ENCODE results near the gene PDE5A. TPM values are rescaled to one million over a fixed set of nuclear protein-coding genes. Genes with fewer than 3 reads are reported as not detected.

Gene PDE5A
- polyA plus RNA-seq, 2 donors = 1.8 to 4.3 TPM

DNA sequence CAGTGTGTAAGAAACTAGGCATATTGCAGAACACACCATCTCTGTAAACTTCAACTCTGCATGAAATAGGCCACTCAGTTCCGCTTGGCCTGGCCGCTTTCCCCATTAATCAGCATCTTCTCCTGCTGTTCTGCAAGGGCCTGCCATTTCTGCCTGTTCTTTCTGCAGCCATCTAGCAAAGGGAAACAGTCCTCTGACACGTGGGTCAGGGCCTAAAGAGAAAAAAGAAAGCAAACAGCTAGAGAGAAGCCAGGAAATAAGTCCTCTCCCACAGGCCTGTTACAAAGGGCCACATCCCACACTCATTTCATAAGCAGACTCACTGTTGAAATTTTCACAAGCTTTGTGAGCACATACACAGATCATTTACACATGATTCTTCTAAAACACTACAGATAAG is 130.1 kb downstream of the PDE5A start:
- no peak overlapping the region for H3K4me3 ChIP-seq (ENCODE audit: low read depth in 1 of 2, low read length in 2 of 2)
- peaks cover 0 to 4% of the 10 kb centered on the region in 2 donors for H3K36me3 ChIP-seq (ENCODE audit: control insufficient read depth in 2 of 2, insufficient read depth in 2 of 2, low read length in 1 of 2)
- no peak overlapping the region for H3K27ac ChIP-seq (ENCODE audit: low read depth in 2 of 2, low read length in 1 of 2)
- no peaks in the 10 kb centered on the region for H3K9me3 ChIP-seq (ENCODE audit: control insufficient read depth in 2 of 2, insufficient read depth in 1 of 2, low read depth in 1 of 2, low read length in 1 of 2)
- 69 to 74% methylated on average over 3 of the region's 3 CpGs for whole genome bisulfite sequencing, 2 donors
- no peaks in the 10 kb centered on the region for H3K27me3 ChIP-seq (ENCODE audit: control insufficient read depth in 1 of 2, insufficient read depth in 2 of 2, low read length in 2 of 2)
- no peaks in the 10 kb centered on the region for H3K4me1 ChIP-seq (ENCODE audit: control insufficient read depth in 2 of 2, insufficient read depth in 2 of 2, low read length in 1 of 2)

GRCh38 chr4:119493886-119494285 is 134.7 kb downstream of the PDE5A start:
- WGBS, 2 donors = 94 to 98% methylated on average over 1 of the region's 1 CpG
- H3K27ac ChIP-seq (ENCODE audit: low read depth in 2 of 2, low read length in 1 of 2) = no peak overlapping the region
- no peak overlapping the region for H3K4me3 ChIP-seq (ENCODE audit: low read depth in 1 of 2, low read length in 2 of 2)
- H3K27me3 ChIP-seq (ENCODE audit: control insufficient read depth in 1 of 2, insufficient read depth in 2 of 2, low read length in 2 of 2) = no peaks in the 10 kb centered on the region
- no peaks in the 10 kb centered on the region for H3K4me1 ChIP-seq (ENCODE audit: control insufficient read depth in 2 of 2, insufficient read depth in 2 of 2, low read length in 1 of 2)
- H3K36me3 ChIP-seq (ENCODE audit: control insufficient read depth in 2 of 2, insufficient read depth in 2 of 2, low read length in 1 of 2) = peaks cover 0 to 4% of the 10 kb centered on the region in 2 donors
- no peaks in the 10 kb centered on the region for H3K9me3 ChIP-seq (ENCODE audit: control insufficient read depth in 2 of 2, insufficient read depth in 1 of 2, low read depth in 1 of 2, low read length in 1 of 2)

GRCh38 chr4:119493419-119493818 is 135.2 kb downstream of the PDE5A start:
- Histone ChIP-seq H3K9me3 (ENCODE audit: control insufficient read depth in 2 of 2, insufficient read depth in 1 of 2, low read depth in 1 of 2, low read length in 1 of 2) (no peaks in the 10 kb centered on the region), H3K27me3 (ENCODE audit: control insufficient read depth in 1 of 2, insufficient read depth in 2 of 2, low read length in 2 of 2) (no peaks in the 10 kb centered on the region), H3K4me3 (ENCODE audit: low read depth in 1 of 2, low read length in 2 of 2) (no peak overlapping the region), H3K4me1 (ENCODE audit: control insufficient read depth in 2 of 2, insufficient read depth in 2 of 2, low read length in 1 of 2) (no peaks in the 10 kb centered on the region), H3K27ac (ENCODE audit: low read depth in 2 of 2, low read length in 1 of 2) (no peak overlapping the region), H3K36me3 (ENCODE audit: control insufficient read depth in 2 of 2, insufficient read depth in 2 of 2, low read length in 1 of 2) (peaks cover 0 to 4% of the 10 kb centered on the region in 2 donors)
- WGBS, 2 donors = 88 to 90% methylated on average over 1 of the region's 1 CpG

DNA sequence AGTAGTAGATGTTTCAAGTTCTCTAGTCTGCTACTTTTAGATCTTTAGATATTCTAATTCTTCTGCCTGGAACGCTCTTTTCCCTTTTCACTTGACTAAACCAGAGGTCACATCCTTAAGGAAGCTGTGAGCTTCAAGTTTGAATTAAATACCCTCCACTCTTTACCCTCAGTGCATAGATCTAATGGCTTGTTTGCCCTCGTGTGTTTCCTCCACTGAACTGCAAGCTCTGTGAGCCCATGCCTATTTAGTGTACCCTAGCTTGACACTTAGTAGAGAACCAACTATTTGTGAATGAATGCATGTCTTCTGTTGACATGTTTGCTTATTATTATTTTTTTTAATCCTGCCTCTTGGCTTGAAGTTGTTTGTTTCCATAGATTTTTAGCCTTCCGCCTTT is 138.3 kb downstream of the PDE5A start:
- no peaks in the 10 kb centered on the region for H3K9me3 ChIP-seq (ENCODE audit: control insufficient read depth in 2 of 2, insufficient read depth in 1 of 2, low read depth in 1 of 2, low read length in 1 of 2)
- WGBS, 2 donors = 55 to 61% methylated on average over 3 of the region's 3 CpGs
- no peaks in the 10 kb centered on the region for H3K27me3 ChIP-seq (ENCODE audit: control insufficient read depth in 1 of 2, insufficient read depth in 2 of 2, low read length in 2 of 2)
- peaks cover 0 to 4% of the 10 kb centered on the region in 2 donors for H3K36me3 ChIP-seq (ENCODE audit: control insufficient read depth in 2 of 2, insufficient read depth in 2 of 2, low read length in 1 of 2)
- H3K27ac ChIP-seq (ENCODE audit: low read depth in 2 of 2, low read length in 1 of 2) = no peak overlapping the region
- no peaks in the 10 kb centered on the region for H3K4me1 ChIP-seq (ENCODE audit: control insufficient read depth in 2 of 2, insufficient read depth in 2 of 2, low read length in 1 of 2)
- no peak overlapping the region for H3K4me3 ChIP-seq (ENCODE audit: low read depth in 1 of 2, low read length in 2 of 2)

- WGBS, 2 donors = 74 to 83% methylated on average over 3 of the region's 3 CpGs
- Histone ChIP-seq H3K4me1 (ENCODE audit: control insufficient read depth in 2 of 2, insufficient read depth in 2 of 2, low read length in 1 of 2) (no peaks in the 10 kb centered on the region), H3K9me3 (ENCODE audit: control insufficient read depth in 2 of 2, insufficient read depth in 1 of 2, low read depth in 1 of 2, low read length in 1 of 2) (no peaks in the 10 kb centered on the region), H3K27ac (ENCODE audit: low read depth in 2 of 2, low read length in 1 of 2) (no peak overlapping the region), H3K36me3 (ENCODE audit: control insufficient read depth in 2 of 2, insufficient read depth in 2 of 2, low read length in 1 of 2) (peaks cover 0 to 4% of the 10 kb centered on the region in 2 donors), H3K4me3 (ENCODE audit: low read depth in 1 of 2, low read length in 2 of 2) (no peak overlapping the region), H3K27me3 (ENCODE audit: control insufficient read depth in 1 of 2, insufficient read depth in 2 of 2, low read length in 2 of 2) (no peaks in the 10 kb centered on the region)
These were observed 139.3 kb downstream of the PDE5A start for GRCh38 chr4:119489305-119489704.

- 93 to 98% methylated on average over 1 of the region's 1 CpG for WGBS, 2 donors
- Histone ChIP-seq H3K36me3 (ENCODE audit: control insufficient read depth in 2 of 2, insufficient read depth in 2 of 2, low read length in 1 of 2) (peaks cover 2 to 11% of the 10 kb centered on the region in 2 donors), H3K4me3 (ENCODE audit: low read depth in 1 of 2, low read length in 2 of 2) (no peak overlapping the region), H3K27me3 (ENCODE audit: control insufficient read depth in 1 of 2, insufficient read depth in 2 of 2, low read length in 2 of 2) (no peaks in the 10 kb centered on the region), H3K9me3 (ENCODE audit: control insufficient read depth in 2 of 2, insufficient read depth in 1 of 2, low read depth in 1 of 2, low read length in 1 of 2) (peaks cover 0 to 2% of the 10 kb centered on the region in 2 donors), H3K4me1 (ENCODE audit: control insufficient read depth in 2 of 2, insufficient read depth in 2 of 2, low read length in 1 of 2) (no peaks in the 10 kb centered on the region), H3K27ac (ENCODE audit: low read depth in 2 of 2, low read length in 1 of 2) (no peak overlapping the region)
These were observed 148.3 kb downstream of the PDE5A start for GRCh38 chr4:119480331-119480730.

DNA sequence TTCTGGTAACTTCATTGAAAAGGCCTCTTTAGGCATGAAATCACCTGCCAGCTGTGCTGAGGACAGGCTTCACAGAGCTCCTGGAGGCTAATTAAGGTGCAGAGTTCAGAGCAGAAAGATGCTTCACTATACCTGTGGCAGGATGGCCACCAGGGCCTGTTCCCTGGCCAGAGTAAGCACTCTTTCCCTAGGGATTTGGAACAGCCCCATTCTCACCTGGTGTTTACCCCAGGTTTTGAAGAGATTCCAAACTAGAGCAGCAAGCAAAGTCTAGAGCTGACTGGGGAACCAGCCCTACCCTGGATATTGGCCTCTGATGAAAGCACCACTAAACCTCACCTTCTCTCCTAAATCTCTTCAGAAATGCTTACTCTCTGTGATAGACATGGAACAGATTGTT is 148.8 kb downstream of the PDE5A start:
- no peaks in the 10 kb centered on the region for H3K27me3 ChIP-seq (ENCODE audit: control insufficient read depth in 1 of 2, insufficient read depth in 2 of 2, low read length in 2 of 2)
- no peak overlapping the region for H3K4me3 ChIP-seq (ENCODE audit: low read depth in 1 of 2, low read length in 2 of 2)
- peaks cover 0 to 2% of the 10 kb centered on the region in 2 donors for H3K9me3 ChIP-seq (ENCODE audit: control insufficient read depth in 2 of 2, insufficient read depth in 1 of 2, low read depth in 1 of 2, low read length in 1 of 2)
- no peak overlapping the region for H3K27ac ChIP-seq (ENCODE audit: low read depth in 2 of 2, low read length in 1 of 2)
- peaks cover 2 to 11% of the 10 kb centered on the region in 2 donors for H3K36me3 ChIP-seq (ENCODE audit: control insufficient read depth in 2 of 2, insufficient read depth in 2 of 2, low read length in 1 of 2)
- no peaks in the 10 kb centered on the region for H3K4me1 ChIP-seq (ENCODE audit: control insufficient read depth in 2 of 2, insufficient read depth in 2 of 2, low read length in 1 of 2)

GRCh38 chr4:119479180-119479808 is 149.3 kb downstream of the PDE5A start:
- WGBS, 2 donors = 93 to 95% methylated on average over 2 of the region's 2 CpGs
- Histone ChIP-seq H3K27ac (ENCODE audit: low read depth in 2 of 2, low read length in 1 of 2) (no peak overlapping the region), H3K4me1 (ENCODE audit: control insufficient read depth in 2 of 2, insufficient read depth in 2 of 2, low read length in 1 of 2) (no peaks in the 10 kb centered on the region)

GRCh38 chr4:119478446-119479179 is 150.0 kb downstream of the PDE5A start:
- Histone ChIP-seq H3K36me3 (ENCODE audit: control insufficient read depth in 2 of 2, insufficient read depth in 2 of 2, low read length in 1 of 2) (peaks cover 2 to 11% of the 10 kb centered on the region in 2 donors), H3K27ac (ENCODE audit: low read depth in 2 of 2, low read length in 1 of 2) (no peak overlapping the region), H3K27me3 (ENCODE audit: control insufficient read depth in 1 of 2, insufficient read depth in 2 of 2, low read length in 2 of 2) (no peaks in the 10 kb centered on the region), H3K9me3 (ENCODE audit: control insufficient read depth in 2 of 2, insufficient read depth in 1 of 2, low read depth in 1 of 2, low read length in 1 of 2) (peaks cover 0 to 2% of the 10 kb centered on the region in 2 donors), H3K4me3 (ENCODE audit: low read depth in 1 of 2, low read length in 2 of 2) (no peak overlapping the region), H3K4me1 (ENCODE audit: control insufficient read depth in 2 of 2, insufficient read depth in 2 of 2, low read length in 1 of 2) (no peaks in the 10 kb centered on the region)

More at GRCh38 chr4:119479180-119479808, 149.3 kb downstream of the PDE5A start:
- H3K4me3 ChIP-seq (ENCODE audit: low read depth in 1 of 2, low read length in 2 of 2) = no peak overlapping the region
- H3K36me3 ChIP-seq (ENCODE audit: control insufficient read depth in 2 of 2, insufficient read depth in 2 of 2, low read length in 1 of 2) = peaks cover 2 to 11% of the 10 kb centered on the region in 2 donors
- peaks cover 0 to 2% of the 10 kb centered on the region in 2 donors for H3K9me3 ChIP-seq (ENCODE audit: control insufficient read depth in 2 of 2, insufficient read depth in 1 of 2, low read depth in 1 of 2, low read length in 1 of 2)
- H3K27me3 ChIP-seq (ENCODE audit: control insufficient read depth in 1 of 2, insufficient read depth in 2 of 2, low read length in 2 of 2) = no peaks in the 10 kb centered on the region
